KBM-7 (cell line): ENCODE measurements around the gene TPD52L2.
"Not testable (repeated sequence)": the region's sequence is repeated elsewhere in the genome, so short reads cannot be mapped to it uniquely, and the experiment has no call there.

ENCODE experiments used
- DNase-seq: peaks from one replicate; pipeline ENCODE4 v3.0.0-alpha.2; 2015
- in situ Hi-C: fragments of 300-500 bp; cut with MboI; formaldehyde crosslinking; loops from 2 replicates; pipeline ENCODE4 v1.14.3; 2020; ENCODE audit warnings: low sequenced_read_pairs, low pct_unique_long_range_greater_than_20kb, mixed read lengths

Gene TPD52L2

DNA sequence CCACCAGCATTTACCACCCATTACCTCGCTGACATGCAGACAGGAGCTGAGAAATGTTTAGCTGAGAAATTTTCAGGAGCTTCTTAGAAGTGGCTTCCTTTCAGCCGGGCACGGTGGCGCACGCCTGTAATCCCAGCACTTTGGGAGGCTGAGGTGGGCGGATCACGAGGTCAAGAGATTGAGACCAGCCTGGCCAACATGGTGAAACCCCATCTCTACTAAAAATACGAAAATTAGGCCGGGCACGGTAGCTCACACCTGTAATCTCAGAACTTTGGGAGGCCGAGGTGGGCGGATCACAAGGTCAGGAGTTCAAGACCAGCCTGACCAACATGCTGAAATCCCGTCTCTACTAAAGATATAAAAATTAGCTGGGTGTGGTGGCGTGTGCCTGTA lies 13.5 kb upstream of the TPD52L2 start:
- DNase-seq, in situ Hi-C loops: not testable (repeated sequence)

DNA sequence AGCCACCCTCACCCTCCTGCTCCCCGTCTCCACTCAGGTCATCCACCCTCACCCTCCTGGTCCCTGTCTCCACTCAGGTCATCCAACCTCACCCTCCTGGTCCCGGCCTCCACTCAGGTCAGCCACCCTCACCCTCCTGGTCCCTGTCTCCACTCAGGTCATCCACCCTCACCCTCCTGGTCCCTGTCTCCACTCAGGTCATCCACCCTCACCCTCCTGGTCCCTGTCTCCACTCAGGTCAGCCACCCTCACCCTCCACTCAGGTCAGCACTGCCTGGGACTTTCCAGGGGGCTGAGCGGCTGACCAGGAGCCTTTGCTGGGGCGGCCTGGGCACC lies 11.4 kb upstream of the TPD52L2 start:
- DNase-seq, in situ Hi-C loops: not testable (repeated sequence)

DNA sequence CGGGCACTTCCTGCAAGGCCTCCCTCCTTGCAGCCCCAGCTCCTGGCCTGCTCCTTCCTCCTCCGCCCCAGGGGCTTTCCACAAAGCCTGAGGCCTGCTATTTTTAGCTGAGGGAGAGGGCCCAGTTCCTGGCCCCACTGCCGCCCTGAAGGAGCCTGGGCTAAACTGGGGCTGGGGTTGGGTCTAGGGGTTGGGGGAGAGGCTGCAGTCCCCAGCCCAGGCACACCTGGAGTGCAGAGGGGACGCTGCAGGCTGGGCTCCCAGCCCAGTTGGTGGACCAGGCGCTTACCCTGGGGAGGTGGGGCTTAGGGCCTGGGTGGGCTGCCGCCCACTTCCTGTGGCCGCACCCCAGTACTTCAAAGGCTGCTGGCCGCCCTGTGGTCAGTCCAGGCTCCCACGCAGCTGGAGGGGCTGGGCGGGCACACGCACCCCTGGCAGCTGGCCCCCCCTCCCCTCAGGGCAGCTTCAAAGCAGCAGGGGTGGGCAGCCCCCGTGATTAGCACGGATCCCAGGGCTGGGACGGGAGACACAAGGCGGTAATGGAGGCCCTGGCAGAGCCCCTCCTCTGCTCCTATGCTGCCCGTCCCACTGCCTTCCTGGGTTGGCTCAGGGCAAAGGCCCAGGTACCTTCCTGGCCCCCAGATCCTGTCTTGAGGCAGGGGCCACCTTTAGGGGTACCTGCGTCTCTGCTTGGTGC lies 10.9 kb upstream of the TPD52L2 start:
- in situ Hi-C loops, result no loop called here
- DNase-seq, result peak; percentile 50

DNA sequence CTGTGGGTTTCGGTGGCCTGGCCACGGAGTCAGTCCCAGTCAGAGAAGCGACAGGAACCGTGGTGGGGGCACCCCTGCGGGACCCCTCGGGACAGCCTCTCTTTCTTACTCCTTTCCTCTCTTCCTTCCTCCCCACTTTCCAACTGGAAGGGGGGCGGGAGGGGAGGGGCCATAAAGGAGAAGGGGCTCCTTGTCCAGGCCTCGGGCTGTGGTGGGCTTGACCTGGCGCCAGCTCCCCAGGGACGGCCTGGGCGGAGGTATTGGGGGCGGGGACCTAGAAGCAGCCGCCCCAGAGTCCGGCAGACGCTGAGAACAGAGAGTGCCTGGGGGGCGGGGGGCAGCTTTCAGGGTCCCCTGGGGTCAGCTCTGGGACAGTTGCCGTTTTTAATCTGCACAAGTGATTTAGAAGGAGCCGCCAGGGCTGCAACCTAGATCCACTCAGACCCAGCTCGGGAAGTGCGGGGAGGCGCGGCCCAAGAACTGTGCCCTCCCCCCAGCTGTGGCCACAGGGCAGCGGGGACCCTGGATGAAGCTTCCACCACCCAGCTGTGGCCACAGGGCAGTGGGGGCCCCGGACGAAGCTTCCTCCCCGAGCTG lies 10.2 kb upstream of the TPD52L2 start:
- in situ Hi-C loops, result no loop called here
- DNase-seq, result no peak

DNA sequence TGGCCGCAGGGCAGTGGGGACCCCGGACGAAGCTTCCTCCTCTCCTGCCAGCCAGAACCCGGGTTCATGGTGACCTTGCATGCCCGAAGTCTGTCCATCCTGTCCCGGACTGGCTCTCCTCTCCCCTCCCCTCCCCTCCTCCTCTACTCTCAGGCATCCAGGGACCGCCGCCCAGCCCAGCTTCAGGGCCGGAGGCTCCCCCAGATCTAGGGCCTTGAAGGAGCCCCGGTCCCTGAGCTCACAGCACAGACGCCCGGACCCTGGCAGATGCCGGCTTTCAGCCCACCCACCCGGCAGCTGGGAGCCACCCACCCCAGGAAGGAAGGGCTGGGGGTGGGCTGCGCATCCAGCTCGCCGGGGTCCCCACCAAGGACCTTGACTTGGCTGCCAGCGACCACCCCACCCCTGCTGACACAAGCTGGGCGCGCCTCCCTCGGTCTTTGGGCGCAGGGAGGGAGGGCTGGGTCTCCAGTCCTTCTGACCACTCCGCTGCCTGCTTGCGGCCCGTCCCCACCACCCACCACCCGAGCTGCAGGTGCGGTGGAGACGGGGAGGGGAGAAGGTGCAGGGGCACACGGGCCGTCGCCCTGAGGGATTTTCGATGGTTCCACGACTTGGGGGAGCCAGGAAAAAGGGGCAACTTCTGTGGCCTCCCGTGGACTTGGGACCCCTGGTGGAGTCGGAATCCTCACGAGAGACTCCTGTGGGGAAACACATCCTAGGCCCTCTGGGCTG lies 9.5 kb upstream of the TPD52L2 start:
- in situ Hi-C loops, result no loop called here
- DNase-seq, result no peak

DNA sequence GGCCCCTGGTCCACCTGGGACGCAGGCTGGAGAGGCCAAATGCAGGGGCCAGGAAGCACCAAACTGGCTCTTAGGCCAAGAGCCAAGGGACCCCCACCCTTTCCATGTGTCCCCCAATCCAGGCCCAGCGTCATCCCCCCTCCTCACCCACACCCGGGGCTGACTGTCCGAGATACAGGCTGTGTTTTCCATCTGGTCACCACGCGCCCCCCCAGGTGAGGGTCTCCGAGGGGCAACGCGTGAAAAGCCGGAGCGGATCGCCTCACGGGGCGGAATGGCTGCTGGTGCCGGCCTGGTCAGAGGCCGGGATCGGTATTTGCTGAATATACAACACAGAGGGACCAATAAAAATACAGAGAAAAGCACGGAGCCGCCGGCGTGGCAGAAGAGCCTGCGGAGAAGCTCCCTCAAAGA lies 9.0 kb upstream of the TPD52L2 start:
- in situ Hi-C loops, result no loop called here
- DNase-seq, result no peak

GRCh38 chr20:63857764-63858392 lies 7.2 kb upstream of the TPD52L2 start:
- in situ Hi-C loops, result no loop called here
- DNase-seq, result no peak

GRCh38 chr20:63858393-63859165 lies 6.5 kb upstream of the TPD52L2 start:
- DNase-seq, result peak; percentile 82
- in situ Hi-C loops, result no loop called here

GRCh38 chr20:63859166-63859699 lies 5.8 kb upstream of the TPD52L2 start:
- in situ Hi-C loops, result no loop called here
- no peak for DNase-seq

DNA sequence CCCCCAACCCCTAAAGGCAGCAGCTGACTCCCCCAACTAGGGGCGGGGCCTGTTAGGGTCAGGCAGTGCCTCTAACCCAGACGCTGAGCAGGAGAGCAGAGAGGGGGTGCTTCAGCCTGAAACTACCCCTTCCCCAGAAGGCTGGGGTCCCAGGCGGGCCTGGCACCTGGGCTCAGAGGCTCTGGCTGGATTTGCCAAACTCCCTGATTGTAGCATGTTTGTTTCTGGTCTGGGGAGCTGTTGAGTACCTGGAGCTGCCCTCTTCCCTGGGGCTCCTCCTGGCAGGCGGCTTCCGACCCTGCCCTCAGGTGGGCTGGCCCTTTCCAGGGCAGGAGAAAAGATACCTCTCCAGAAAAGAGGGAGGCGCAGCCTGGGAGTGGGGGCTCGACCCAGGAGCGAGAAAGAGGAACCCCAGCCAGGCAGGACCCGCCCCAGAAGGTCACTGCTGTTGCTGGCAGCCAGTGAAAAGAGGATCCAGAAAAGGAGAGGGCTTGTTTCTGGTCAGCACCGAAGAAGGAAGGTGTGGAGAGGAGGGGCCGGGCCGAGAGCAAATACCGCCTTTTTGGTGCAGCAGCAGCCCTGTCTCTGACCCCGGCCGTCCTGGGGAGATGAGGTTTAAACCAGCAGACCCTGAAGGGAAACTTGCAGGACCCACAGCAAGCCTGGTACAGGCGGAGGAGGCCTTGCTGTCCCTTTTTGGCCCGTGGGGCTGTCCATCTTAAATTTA lies 4.6 kb upstream of the TPD52L2 start:
- in situ Hi-C loops, result no loop called here
- peak; percentile 58 for DNase-seq

DNA sequence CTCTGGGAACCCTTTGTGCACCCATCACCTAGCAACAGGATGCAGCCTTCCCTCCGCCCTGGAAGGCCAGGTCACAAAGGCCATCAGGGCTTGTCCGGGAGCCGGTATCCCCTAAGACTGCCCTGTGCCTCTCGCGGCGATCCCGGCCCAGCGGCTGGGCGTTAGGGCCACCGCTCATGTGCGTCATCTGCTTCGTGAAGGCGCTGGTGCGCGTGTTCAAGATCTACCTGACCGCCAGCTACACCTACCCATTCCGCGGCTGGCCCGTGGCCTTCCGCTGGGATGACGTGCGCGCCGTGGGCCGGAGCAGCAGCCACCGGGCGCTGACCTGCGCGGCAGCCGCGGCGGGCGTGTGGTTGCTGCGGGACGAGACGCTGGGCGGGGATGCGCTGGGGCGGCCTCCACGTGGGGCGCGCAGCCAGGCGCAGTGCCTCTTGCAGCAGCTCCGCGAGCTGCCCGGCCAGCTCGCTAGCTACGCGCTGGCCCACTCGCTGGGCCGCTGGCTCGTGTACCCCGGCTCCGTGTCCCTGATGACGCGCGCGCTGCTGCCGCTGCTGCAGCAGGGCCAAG lies 3.6 kb upstream of the TPD52L2 start, which contains the start of gene ABHD16B:
ABHD16B (plus strand) TSS at position 134 of the 570 bp plus-strand sequence; CDS start at position 177, 43 bp downstream.
- in situ Hi-C loops, result no loop called here
- no peak for DNase-seq

GRCh38 chr20:63861981-63862901 lies 2.8 kb upstream of the TPD52L2 start:
- in situ Hi-C loops, result no loop called here
- no peak for DNase-seq

GRCh38 chr20:63863021-63863797 lies 1.9 kb upstream of the TPD52L2 start:
- no peak for DNase-seq
- in situ Hi-C loops, result no loop called here

GRCh38 chr20:63863798-63864544 lies 1.1 kb upstream of the TPD52L2 start:
- peak; percentile 97 for DNase-seq
- in situ Hi-C loops, result no loop called here

DNA sequence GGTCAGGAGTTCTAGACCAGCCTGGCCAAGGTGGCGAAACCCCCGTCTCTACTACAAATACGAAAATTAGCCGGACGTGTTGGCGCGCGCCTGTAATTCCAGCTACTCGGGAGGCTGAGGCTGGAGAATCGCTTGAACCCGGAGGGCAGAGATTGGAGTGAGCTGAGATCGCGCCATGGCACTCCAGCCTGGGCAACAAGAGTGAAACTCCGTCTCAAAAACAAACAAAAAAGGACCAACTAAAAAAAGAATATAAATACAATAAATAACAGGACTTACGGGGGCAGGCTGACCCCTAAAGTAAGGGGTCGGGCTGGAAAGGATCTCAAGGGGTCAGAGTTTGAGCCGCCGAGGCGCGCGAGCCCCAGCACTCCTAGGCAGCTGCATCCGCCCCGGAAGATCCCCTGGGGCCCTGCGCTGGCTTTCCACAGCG lies 509 bp upstream of the TPD52L2 start:
- no peak for DNase-seq
- in situ Hi-C loops, result no loop called here

- not testable (repeated sequence) for DNase-seq
Measured at GRCh38 chr20:63867042-63867441, 2.0 kb downstream of the TPD52L2 start.

More at GRCh38 chr20:63867042-63867441, 2.0 kb downstream of the TPD52L2 start:
- in situ Hi-C loops, result not testable (repeated sequence)
